ENCODE results near the gene MATCAP1. TPM values are rescaled to one million over a fixed set of nuclear protein-coding genes. Genes with fewer than 3 reads are reported as not detected.

The MATCAP1 gene
- total and polyA plus RNA-seq, 2 of the 13 experiments (the other 11 are each of a cell fraction or from before 2014, with no cell fraction given): 11.2 to 24.5 TPM

DNA sequence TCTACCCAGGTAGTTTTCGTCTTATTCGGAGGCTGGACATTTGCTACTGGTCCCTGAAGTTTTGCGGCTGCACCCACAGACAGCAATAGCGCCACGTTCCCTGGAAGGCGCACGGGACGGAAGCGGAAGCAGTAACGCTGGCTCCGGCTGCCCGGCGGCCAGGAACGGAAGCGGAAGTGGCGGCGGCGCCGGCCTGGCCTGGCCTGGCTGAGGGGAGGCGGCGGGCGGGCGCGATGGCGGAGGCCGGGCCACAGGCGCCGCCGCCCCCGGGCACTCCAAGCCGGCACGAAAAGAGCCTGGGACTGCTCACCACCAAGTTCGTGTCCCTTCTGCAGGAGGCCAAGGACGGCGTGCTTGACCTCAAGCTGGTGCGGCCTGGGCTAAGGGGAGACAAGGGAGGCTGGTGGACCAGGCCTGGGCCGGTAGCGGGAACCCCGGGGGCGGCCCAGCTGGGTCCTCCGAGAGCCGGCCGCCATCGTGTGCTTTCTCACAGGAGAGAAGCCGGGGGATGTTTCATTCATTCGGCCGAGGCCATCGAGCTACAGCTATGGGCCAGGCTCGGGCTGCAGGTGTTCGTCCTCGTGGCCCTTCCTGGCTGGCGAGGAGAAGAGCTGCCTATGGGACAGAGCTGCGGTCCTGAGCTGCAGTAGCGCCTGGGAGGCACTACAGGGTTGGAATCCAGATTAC lies 8.4 kb upstream of the MATCAP1 start, which contains the start of gene E2F4 (continued):
- TF ChIP-seq, protein P1, sequence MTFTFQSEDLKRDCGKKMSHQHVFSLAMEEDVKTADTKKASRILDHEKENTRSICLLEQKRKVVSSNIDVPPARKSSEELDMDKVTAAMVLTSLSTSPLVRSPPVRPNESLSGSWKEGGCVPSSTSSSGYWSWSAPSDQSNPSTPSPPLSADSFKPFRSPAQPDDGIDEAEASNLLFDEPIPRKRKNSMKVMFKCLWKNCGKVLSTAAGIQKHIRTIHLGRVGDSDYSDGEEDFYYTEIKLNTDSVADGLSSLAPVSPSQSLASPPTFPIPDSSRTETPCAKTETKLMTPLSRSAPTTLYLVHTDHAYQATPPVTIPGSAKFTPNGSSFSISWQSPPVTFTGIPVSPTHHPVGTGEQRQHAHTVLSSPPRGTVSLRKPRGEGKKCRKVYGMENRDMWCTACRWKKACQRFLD (CRISPR knock-in tag; IDR thresholded peaks at IDR 0.05; ENCODE audit: borderline replicate concordance): peak; percentile 47; the same call in 1 of the 2 replicates
- TF ChIP-seq JDP2 (CRISPR knock-in tag; IDR thresholded peaks at IDR 0.05; ENCODE audit: borderline replicate concordance) (no peak), PHB2 (IDR thresholded peaks at IDR 0.05; ENCODE audit: partially characterized antibody) (no peak), ZNF878 (CRISPR knock-in tag; IDR thresholded peaks at IDR 0.05) (no peak), DR1 (CRISPR knock-in tag; IDR thresholded peaks at IDR 0.05) (peak; percentile 78), CBX5 (CRISPR knock-in tag; IDR thresholded peaks at IDR 0.05; ENCODE audit: borderline replicate concordance) (peak; percentile 31; the same call in 1 of the 2 replicates), SMYD3 (CRISPR knock-in tag; IDR thresholded peaks at IDR 0.05) (0 out of 2 replicates have a peak, but pooled peaks have one; percentile 67), TAF1 (CRISPR knock-in tag; IDR thresholded peaks at IDR 0.05) (peak; percentile 71), AGO1 (IDR thresholded peaks at IDR 0.05; ENCODE audit: low read depth, low read length, poor library complexity, severe bottlenecking) (peak; percentile 50), ZNF563 (CRISPR knock-in tag; IDR thresholded peaks at IDR 0.05) (peak; percentile 94; the same call in 1 of the 2 replicates), ZNF674 (CRISPR knock-in tag; IDR thresholded peaks at IDR 0.05; ENCODE audit: low read depth) (no peak), POLR2AphosphoS2 (IDR thresholded peaks at IDR 0.05; ENCODE audit: low read depth, low read length) (no peak), BRCA1 (CRISPR knock-in tag; IDR thresholded peaks at IDR 0.05) (0 out of 2 replicates have a peak, but pooled peaks have one; percentile 83), ATF7 (IDR thresholded peaks at IDR 0.05) (no peak), ATF7 (CRISPR knock-in tag; IDR thresholded peaks at IDR 0.05) (no peak), ZNF747 (CRISPR knock-in tag; IDR thresholded peaks at IDR 0.05; ENCODE audit: borderline replicate concordance) (peak; percentile 28; the same call in 1 of the 2 replicates), ARID2 (CRISPR knock-in tag; IDR thresholded peaks at IDR 0.05; ENCODE audit: borderline replicate concordance) (no peak), TARDBP (CRISPR knock-in tag; IDR thresholded peaks at IDR 0.05) (peak; percentile 63; the same call in 1 of the 2 replicates), NFYB (CRISPR knock-in tag; IDR thresholded peaks at IDR 0.05) (no peak), ZNF333 (CRISPR knock-in tag; IDR thresholded peaks at IDR 0.05; ENCODE audit: borderline replicate concordance) (peak; percentile 51; the same call in 1 of the 2 replicates), ZNF644 (CRISPR knock-in tag; IDR thresholded peaks at IDR 0.05; ENCODE audit: low read depth) (no peak), HOXD1 (CRISPR knock-in tag; IDR thresholded peaks at IDR 0.05) (peak; percentile 78)
- TF ChIP-seq, protein P2, sequence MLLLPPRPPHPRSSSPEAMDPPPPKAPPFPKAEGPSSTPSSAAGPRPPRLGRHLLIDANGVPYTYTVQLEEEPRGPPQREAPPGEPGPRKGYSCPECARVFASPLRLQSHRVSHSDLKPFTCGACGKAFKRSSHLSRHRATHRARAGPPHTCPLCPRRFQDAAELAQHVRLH (CRISPR knock-in tag; IDR thresholded peaks at IDR 0.05; ENCODE audit: borderline replicate concordance, low read depth): peak; percentile 85; the same call in 1 of the 2 replicates
- TF ChIP-seq, protein P3, sequence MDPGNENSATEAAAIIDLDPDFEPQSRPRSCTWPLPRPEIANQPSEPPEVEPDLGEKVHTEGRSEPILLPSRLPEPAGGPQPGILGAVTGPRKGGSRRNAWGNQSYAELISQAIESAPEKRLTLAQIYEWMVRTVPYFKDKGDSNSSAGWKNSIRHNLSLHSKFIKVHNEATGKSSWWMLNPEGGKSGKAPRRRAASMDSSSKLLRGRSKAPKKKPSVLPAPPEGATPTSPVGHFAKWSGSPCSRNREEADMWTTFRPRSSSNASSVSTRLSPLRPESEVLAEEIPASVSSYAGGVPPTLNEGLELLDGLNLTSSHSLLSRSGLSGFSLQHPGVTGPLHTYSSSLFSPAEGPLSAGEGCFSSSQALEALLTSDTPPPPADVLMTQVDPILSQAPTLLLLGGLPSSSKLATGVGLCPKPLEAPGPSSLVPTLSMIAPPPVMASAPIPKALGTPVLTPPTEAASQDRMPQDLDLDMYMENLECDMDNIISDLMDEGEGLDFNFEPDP (CRISPR knock-in tag; conservative IDR thresholded peaks at IDR 0.05): no peak
- TF ChIP-seq, protein P4, sequence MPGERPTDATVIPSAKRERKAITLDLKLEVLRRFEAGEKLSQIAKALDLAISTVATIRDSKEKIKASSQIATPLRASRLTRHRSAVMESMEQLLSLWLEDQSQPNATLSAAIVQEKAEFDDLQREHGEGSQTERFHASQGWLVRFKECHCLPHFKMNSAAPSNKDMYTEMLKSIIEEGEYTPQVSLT (CRISPR knock-in tag; IDR thresholded peaks at IDR 0.05; ENCODE audit: borderline replicate concordance, low read depth): no peak; the same call in 1 of the 2 replicates

All from HepG2 (cell line).